Activated effector memory CD4-positive, alpha-beta T cell treated with Interleukin-2 at 50 U/mL for 16 hours (primary cell): ENCODE data around the gene SRSF4.
"Not testable (repeated sequence)": the region's sequence is repeated elsewhere in the genome, so short reads cannot be mapped to it uniquely, and the experiment has no call there.

Experiments
- DNase-seq: peaks from one replicate; pipeline ENCODE4 v3.0.0-alpha.2; 2020

SRSF4 gene

DNA sequence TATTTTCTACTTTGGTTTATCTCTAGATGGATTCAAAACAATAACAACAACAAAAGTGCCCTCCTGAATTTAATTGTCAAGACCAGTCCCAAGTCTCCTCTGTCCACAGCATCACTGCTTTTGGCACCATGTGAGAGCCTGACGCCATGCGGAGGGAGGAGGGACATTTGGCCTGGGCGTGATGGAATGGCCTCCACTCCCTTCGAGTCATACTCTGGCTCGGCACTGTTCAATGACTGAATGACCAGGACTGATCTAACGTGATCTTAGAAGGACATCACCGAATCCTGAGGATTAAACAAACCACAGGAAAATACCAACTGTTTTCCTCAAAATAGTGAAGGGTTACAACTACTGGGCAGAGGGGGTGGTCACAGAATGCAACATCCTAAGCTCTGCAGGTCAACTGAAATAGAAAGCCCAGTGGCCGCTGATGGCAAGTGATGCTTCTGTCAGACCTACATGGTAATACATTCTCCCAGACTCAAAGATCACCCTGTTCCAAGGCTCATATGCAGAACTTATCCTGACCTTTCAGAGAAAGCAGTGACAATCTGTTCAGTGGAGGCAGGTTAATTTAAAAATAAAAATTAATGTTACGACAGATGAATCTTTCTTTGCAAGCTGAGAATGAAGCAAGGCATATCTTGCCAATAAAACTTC lies 19.1 kb downstream of the SRSF4 start:
- DNase-seq, result no peak

DNA sequence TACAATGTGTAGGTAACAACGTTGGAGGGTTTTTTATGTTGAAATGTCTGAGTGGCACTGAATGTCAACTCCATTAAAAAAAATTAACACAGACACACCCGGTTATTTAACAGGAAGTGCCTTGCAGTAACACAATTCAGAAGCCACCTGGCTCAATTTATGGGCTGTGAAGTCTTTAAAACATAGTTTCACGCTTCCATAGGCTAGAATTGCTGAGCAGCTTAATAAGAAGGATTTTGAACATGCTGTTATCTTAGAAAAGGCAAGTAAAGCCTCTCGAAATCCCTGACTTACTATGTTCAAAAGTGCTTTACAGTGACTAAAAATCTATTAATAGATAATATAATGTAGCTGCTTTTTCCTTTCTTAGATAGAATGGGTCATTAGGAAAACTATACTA lies 19.7 kb downstream of the SRSF4 start:
- DNase-seq, result no peak

DNA sequence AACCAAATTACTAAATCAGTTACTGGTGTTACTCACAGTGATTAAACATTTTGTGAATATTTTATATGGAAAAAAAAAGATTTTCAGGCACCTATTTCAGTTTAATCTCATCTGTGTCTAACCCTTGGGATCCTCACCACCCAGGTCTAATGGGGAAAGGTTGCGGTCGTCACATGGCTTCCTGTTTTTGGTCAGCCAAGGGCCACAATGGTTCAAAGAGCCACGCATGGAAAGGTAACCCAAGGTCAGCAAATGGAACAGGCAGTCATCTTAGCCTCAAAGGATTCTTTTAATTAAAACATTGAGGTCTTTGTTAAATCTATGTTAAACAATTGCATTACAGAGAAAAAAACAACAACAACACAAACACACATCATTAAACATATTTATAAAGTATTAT lies 21.9 kb downstream of the SRSF4 start:
- DNase-seq, result no peak

DNA sequence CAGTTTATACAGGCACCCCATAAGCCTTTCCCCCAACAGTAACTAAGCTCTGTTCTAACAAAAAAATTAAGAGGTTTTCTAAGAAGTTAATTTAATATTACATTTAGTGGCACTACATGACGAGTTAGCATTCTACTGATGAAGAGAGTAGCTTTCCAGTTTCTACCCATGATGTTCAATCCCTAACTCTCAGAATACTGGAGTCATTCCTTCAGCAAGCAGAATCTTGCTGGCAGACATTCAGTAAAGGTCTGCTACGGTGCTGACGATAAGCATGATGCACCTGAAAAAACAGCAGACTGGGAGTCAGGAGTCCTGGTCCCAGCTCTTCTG lies 24.5 kb downstream of the SRSF4 start:
- no peak for DNase-seq

DNA sequence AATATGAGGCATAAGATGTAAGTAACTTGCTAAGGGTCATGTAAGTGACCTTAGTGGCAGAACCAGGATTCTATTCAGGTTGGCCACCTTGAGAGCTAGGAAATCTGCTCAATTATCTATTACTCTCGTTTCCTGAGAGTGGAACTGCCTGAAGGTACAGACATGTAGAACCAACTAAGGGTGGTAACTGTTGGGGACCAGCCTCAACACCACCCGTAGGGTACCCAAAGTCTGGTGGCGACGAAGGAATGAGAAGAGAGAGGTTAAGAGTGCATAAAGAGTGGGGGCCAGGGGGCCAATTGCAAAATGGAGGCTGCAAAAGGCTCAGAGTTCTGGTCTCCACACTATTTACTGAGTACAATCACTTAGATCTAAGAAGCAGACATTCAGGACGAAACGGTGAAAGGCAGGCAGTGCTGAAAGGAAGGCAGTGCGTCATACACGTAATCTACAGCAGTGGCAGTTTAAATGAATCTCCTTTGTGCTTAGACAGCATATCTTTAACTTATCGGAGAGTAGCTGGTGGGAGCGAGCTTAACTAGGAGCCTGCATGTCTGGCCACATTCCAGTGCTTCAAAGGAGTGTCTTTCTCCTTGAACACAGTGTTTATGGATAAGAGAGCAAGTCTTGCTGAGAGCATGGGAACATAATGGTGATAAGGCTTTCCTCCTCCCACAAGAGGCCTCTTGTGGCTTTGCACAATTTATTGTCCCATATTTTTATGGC lies 25.0 kb downstream of the SRSF4 start:
- DNase-seq, result no peak

DNA sequence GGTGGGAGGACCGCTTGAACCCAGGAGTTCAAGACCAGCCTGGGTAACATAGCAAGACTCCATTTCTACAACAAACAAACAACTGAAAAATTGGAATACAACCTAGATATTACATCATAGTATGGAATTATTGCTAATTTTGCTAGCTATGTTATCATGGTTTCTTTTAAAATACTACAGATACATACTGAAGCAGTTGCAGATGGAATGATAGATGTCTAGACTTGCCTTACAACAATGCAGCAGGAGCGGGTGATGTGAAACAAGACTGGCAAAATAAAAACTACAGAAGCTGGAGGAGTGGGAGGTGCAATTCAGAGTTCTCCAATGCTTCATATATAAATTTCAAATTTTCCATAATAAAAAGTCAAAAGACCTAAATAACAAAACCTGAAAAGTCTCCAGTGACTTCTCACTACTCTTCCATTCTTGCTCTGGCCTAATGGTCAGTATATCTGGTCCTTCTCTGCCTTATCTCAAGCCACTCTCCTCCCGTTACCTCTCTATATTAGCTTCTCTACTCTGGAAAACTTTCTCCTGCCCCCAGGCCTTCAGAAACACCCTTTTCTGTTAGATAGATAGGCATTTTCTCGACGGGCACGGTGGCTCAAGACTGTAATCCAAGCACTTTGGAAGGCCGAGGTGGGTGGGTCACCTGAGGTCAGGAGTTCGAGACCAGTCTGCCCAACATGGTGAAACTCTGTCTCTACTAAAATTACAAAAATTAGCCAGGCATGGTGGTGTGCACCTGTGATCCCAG lies 29.5 kb downstream of the SRSF4 start:
- no peak for DNase-seq

DNA sequence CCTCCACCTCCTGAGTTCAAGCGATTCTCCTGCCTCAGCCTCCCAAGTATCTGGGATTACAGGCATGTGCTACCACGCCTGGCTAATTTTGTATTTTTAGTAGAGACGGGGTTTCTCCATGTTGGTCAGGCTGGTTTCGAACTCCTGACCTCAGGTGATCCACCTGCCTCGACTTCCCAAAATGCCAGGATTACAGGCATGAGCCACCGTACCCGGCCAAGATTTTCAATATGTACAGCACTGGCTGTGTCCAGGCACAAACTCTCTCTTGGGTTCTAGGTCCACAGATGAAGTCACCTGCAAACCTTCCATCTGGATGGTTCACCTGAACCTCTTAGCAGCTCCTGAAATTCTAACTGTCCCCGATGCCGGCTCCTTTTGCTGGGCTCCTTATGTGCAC lies 31.4 kb downstream of the SRSF4 start:
- not testable (repeated sequence) for DNase-seq

DNA sequence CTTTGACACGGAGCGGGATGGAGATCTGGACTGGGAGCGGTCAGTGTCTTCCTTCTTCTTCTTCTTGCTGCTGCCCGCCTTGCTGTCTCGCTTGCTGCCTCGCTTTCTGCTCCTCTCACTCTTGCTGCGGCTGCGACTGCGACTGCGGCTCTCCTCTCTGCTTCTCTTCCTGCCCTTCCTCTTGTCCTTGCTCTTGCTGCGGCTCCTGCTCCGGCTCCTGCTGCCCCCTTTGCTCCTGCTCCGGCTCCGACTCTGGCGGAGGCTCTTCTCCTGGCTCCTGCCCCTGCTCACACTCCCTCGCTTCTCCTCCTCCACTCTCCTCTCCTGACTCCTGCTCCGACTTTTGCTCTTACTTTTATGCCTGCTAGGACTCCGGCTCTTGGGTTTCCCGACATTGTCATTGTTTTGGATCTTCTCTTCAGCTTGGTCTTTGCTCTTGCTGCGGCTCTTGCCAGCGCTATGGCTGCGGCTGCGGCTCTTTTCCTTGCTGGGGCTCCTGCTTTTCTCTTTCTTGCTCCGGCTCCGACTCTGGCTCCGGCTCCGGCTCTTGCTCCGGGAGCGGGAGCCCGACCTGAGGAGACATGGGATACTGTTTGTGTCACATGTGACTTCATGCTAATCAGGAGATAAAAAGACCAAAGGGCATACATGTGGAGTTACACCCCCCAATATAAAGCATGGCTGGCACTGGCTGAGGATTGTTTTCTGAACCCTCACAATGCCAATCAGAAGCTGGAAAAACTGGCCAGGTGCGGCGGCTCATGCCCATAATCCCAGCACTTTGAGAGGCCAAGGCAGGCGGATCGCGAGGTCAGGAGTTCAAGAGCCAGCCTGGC lies 32.8 kb downstream of the SRSF4 start:
- no peak for DNase-seq

DNA sequence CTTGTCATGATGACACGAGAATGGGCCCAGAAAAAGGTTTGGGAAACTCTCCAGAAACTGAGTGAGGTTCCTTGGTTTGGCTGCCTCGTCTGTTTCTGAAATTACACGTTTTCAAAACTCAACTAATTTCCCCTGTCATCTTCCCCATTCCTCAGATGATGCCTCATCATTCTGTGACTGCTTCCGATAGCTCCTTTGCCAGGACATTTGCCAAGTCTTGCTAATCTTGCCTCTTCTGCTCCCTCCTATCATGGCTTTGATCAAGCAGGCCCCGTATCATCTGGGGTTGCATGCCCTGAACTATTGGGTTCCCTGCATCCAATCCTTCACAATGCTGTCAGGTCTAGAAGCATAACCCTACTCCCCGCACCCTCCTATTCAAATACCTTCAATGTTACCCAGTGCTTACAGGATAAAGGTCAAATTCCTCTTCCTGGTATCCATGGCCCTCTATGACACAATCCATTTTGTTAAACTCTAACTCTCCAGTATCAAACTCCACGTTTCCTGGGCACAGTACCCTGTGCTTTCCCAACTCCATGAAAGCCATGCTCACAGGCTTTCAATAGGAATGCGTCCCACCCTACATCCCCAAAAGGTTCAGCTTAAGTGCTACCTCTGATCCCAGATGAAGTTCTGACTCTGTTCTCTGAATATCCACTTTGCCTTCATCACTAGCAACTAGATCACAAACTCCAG lies 35.8 kb downstream of the SRSF4 start:
- no peak for DNase-seq

DNA sequence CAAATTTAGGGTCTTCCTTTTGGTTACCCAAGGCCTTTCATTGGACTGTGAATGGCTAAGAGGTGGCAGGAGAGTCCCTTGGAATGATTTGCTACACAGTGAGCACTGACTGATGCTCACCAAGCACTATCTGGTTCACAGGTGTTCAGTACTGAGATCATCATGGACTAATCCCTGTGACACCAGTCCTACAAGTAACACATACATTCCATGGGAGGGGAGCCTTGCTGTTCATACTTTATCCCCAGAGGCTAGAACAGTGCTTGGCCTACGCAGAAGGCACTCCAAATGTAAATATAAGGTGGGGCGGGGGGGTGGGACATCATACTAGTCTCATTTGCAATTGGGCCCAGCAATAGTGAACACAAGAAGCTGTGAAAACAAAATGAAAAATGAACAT lies 37.5 kb downstream of the SRSF4 start:
- no peak for DNase-seq

DNA sequence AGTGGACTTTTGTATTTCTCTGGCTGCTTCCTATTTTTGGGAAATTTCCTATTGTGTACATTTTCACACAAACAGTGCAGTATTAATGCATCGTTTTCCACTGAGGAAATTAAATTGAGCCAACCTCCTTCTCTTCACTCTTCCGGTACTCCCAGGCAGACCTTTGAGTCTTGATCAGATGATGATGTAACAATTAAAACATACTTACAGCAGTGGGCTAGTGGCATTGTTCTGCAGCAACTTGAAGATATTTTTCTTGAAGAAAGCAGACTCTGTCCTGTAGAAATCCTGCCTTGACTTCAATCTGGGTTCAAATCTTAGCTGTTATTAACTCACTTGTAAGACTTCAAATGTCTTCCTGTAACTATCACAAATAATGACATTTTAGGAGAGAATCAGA lies 39.0 kb downstream of the SRSF4 start:
- DNase-seq, result no peak

DNA sequence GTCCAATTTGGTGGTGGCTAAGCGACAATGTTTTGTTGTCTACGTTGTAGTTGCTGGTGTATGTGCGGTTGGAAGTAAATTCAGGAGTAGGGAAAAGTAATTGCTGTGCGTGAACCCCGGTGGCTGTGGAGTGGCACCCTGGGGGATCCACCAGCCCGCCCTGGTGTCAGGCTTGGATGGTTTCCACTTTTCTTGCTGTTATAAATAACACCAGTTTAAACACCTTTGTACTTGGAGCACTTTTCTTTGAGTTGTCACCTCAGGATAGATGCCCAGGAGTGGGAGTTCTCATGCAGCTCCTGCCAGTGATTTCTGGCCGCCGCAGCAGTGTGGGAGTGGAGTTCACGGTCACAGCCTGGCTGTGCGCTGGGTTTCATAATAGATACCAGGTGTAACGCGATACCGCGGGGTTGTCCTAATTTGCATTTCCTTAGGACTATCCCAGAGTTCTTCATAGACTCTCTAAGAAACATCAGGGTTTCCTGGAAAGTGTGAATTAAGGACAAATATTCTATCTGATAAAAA lies 45.2 kb downstream of the SRSF4 start:
- no peak for DNase-seq

DNA sequence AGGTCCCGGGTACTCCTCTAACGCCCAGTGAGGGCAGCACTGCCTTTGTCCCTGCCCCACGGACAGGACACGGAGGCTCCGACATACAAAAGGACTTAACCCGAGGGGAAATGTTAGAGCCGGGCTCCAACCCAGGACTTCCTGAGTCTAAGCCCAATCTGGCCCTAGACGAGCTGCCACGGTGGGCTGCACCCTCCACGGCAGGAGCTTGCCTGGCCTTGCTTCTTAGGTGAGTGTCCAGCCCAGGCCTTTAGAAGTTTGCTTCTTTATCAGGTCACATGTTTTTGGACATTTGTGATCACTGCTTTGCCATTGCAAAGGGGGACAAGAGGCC lies 47.0 kb downstream of the SRSF4 start:
- no peak for DNase-seq

DNA sequence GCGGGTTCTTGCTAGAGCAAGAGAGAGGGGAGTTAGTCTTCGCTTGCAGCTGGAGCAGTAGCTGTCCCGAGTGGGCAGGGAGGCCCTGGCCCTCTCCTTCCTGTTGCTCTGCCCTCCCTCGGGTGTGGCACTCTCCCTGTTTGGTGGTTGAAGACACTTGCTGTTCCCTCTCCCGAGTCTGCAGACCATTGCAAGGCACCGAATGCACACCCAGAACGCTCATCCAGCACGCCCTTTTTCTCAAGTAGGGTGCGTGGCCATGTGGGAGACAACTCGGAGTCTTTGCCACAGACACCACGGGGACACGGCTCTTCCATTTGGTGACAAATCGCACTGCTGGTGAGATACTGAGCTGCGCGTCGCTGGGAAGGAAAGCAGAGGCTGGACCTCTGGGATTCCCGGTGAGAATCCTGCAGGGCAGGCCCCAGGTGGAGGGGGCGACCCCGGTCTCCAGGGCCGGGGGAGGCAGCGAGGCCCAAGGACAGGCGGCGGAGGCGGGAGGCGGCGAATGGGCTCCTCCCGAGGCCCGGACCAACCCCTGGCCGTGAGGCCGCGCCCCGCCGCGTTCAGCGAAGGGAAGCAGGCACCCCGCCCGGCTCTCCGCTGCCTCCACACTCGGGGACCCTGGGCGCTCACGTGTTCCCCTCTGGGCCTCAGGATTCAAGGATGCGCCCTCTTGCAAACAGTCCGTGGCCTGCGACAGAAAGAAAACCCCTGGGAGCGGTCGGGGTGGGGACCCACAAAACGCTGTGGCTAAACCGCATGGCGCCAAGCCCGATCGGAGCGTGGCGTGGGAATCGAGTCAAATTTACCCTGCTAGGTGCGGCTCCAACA lies 47.6 kb downstream of the SRSF4 start:
- DNase-seq, result no peak

DNA sequence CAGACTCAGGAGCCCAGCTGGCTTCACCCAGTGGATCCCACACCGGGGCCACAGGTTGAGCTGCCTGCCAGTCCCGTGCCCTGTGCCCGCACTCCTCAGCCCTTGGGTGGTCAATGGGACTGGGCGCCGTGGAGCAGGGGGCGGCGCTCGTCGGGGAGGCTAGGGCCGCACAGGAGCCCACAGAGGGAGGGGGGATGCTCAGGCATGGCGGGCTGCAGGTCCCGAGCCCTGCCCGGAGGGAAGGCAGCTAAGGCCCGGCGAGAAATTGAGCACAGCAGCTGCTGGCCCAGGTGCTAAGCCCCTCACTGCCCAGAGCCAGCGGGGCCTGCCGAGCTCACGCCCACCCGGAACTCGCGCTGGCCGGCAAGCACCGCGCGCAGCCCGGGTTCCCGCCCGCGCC lies 50.6 kb downstream of the SRSF4 start:
- not testable (repeated sequence) for DNase-seq

DNA sequence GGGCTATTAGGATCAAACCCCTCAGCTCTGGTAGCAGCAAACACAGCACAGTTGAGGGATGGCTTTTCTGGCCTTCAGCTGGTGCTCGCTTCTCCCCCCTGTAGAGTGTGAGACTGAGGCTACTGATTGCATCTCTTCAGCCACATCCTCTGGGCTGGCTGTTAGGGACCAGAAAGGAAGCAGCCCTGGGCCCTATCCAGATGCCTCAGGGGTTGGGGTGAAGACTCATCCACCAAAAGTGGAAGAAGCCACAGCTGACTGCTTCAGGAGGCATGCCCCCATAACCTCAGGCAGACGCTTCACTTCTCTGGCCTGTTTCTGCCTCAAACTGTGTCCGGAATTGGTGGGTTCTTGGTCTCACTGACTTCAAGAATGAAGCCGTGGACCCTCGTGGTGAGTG lies 51.8 kb downstream of the SRSF4 start:
- DNase-seq, result no peak

DNA sequence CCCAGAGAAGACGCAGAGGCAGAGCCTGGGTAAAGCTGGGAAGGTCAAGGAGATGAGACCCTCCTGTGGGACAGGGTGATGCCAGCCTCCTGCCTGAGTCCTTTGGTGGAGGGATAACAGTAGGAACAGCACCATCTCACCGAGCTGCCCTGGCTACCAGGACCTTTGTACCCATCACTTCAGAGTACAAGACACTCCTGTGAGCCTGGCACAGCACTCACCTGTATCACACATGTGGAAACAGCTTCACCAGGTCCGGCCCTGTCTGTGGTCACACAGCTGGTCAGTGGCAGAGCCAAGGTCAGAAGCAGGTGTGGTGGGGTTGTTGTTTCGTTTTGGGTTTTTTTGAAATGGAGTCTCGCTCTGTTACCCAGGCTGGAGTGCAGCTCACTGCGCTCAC lies 53.0 kb downstream of the SRSF4 start:
- no peak for DNase-seq

DNA sequence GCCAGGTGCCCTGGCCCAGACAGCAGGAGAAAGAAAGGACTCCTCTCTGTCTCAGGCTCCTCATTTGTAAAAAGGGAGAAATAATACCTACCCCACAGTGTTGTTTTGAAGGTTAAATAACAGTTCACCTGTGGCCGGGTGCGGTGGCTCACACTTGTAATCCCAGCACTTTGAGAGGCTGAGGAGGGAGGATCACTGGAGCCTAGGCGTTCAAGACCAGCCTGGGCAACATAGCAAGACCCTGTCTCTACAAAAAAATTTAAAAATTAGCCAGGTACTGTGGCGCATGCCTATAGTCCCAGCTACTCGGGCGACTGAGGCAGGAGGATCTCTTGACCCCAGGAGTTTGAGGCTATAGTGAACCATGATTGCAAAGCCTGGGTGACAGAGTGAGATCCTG lies 55.5 kb downstream of the SRSF4 start:
- DNase-seq, result no peak

DNA sequence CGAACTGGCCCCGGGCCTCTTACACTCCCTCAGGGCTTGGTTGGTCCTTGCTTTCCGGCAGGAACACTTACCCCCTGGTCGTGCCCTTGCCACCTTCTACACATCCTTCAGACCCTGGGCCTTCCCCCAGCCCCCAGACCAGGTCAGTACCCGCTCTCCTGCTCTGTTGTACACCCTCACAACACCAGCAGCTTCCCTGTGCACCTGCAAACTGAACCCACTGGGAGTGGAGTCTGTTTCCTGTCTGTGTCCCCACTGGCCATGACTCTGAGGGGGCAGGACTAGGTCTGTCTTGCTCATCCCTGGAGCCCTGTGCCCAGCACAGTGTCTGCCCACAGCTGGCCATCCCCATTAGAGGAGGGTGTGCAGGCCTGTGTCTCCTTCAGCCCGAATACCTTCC lies 55.9 kb downstream of the SRSF4 start:
- no peak for DNase-seq

DNA sequence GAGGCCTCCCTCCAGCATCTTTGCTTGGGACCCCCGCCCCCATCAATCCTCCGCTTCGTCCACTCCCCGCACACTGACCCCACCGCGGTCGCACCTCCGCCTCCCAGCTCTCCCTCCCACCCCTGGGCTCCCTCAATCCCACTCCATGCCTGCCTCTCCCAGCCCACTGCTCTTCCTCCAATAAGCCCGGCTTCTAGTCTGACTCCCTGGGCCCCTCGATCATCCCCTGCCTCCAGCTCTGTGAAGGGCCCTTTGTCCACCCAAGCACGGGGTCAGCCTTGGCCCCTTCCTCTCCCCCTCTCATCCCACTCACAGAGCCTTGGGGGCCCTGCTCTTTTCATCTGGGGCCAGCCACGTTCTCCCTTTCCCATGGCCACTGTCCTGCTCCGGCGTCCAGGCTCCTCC lies 56.5 kb downstream of the SRSF4 start:
- no peak for DNase-seq

DNA sequence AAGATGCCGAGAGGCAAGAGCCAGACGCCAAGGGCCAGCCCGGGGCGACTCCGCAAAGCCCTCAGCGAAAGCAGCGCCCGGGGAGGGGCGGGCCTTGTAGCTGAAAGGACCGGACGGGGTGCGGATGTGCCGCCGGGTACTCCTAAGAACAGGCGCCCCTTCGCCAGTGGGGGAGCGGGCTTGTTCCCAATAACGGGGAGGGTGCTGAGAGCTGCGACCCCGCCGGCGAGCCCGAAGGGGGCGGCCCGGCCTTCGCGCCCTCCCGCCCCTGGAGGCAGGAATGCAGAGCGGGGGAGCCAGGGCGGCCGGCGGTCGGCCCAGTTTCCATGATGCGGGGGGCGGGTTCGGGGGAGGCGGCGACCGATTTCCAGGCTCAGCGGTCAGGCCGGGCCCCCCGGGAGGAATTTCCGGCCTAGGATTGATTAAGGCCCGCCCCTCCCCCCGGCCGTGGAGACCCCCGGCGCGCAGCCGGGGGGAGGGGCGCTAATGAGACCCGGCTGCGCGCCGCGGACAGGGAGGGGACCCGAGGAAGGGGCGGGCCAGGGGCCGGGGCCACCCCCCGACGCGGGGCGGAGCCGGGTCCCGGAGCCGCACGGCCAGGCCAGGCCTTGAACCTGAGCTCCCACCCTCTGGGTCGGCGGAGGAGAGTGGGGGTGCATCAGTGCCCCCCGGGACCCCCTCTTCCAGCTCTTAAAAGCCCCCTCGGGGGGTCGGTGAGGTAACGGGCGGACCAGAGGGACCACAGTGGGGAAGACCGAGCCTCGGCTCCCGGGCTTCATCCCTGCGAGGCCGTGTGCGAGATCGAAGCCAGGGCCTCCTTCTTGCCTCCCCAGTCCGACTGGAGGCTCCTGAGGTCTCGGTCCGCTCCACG lies 57.1 kb downstream of the SRSF4 start:
- peak; percentile 32 for DNase-seq
